ENCODE data around the gene TTI1. TPM values are rescaled to one million over a fixed set of nuclear protein-coding genes. Genes with fewer than 3 reads are reported as not detected.

Gene TTI1
- total and polyA plus RNA-seq, 2 donors (not counting 1 experiment from before 2014, with no cell fraction given) = 13.9 to 33.9 TPM

DNA sequence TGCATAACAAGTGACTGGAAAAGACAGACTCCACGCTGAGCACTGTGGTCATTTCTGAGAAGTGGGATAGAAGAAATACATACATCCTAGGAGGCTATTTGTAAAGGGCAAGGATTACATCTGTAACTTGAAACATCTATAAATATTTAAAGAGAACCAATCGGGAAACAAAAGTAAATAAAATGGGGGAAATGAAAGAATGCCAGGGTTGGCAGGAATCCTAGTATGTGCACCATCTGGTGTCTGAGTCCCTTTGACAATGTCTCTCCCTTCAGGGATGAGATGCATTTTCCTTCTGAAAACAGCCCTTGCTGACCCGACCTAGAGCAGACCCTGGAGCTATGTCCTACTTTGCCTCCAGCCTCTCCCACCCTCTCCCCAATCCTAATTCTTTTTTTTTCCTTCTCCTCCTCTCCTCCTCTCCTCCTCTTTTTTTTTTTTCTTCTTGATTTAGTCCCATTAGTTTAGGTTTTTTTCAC is 77.1 kb downstream of the TTI1 start:
- H3K27me3 ChIP-seq (replicated peaks in 1 of 4; ENCODE audit: control extremely low read depth in 1 of 4, control insufficient read depth in 3 of 4, insufficient read depth in 4 of 4, low read length in 3 of 4) = no peaks in the 10 kb centered on the region
- TF ChIP-seq, protein P1, sequence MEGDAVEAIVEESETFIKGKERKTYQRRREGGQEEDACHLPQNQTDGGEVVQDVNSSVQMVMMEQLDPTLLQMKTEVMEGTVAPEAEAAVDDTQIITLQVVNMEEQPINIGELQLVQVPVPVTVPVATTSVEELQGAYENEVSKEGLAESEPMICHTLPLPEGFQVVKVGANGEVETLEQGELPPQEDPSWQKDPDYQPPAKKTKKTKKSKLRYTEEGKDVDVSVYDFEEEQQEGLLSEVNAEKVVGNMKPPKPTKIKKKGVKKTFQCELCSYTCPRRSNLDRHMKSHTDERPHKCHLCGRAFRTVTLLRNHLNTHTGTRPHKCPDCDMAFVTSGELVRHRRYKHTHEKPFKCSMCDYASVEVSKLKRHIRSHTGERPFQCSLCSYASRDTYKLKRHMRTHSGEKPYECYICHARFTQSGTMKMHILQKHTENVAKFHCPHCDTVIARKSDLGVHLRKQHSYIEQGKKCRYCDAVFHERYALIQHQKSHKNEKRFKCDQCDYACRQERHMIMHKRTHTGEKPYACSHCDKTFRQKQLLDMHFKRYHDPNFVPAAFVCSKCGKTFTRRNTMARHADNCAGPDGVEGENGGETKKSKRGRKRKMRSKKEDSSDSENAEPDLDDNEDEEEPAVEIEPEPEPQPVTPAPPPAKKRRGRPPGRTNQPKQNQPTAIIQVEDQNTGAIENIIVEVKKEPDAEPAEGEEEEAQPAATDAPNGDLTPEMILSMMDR (IDR thresholded peaks at IDR 0.05) = no peak
- TF ChIP-seq EZH2 (IDR thresholded peaks at IDR 0.05; ENCODE audit: borderline replicate concordance, insufficient read depth, low read depth, low read length, poor library complexity, severe bottlenecking) = no peak
- H3K4me1 ChIP-seq (ENCODE audit: control insufficient read depth in 2 of 2, insufficient read depth in 2 of 2, low read length in 2 of 2) = no peaks in the 10 kb centered on the region
- intact Hi-C loops (cut with micrococcal nuclease) = no loop called here
- no peak overlapping the region for H2AFZ ChIP-seq (ENCODE audit: insufficient read depth, low read depth, low read length, poor library complexity, severe bottlenecking)
- H4K20me1 ChIP-seq (ENCODE audit: control insufficient read depth, insufficient read depth, low read length, poor library complexity, severe bottlenecking) = no peaks in the 10 kb centered on the region
- no peaks in the 10 kb centered on the region for H3K9me3 ChIP-seq (ENCODE audit: control extremely low read depth in 1 of 3, control insufficient read depth in 2 of 3, insufficient read depth in 1 of 3, low read length in 2 of 3)
- H3K27ac ChIP-seq (ENCODE audit: low read length in 2 of 2) = no peak overlapping the region
- CTCF ChIA-PET = no interaction called here
- H3K27me3 Mint-ChIP-seq = peaks cover 13% of the 10 kb centered on the region
- no peaks in the 10 kb centered on the region for H3K36me3 ChIP-seq (replicated peaks in 1 of 2; ENCODE audit: control extremely low read depth in 1 of 2, control insufficient read depth in 1 of 2, extremely low read depth in 1 of 2, insufficient read depth in 2 of 2, low read length in 1 of 2)
- H3K27ac Mint-ChIP-seq = no peak overlapping the region
- ATAC-seq (ENCODE audit: low read depth) (no peak), DNase-seq (no peak)
- H3K4me1 Mint-ChIP-seq = no peaks in the 10 kb centered on the region
- no peak overlapping the region for H3K4me2 ChIP-seq (replicated peaks; ENCODE audit: low read depth, low read length, poor library complexity, severe bottlenecking)
- H3K4me3 ChIP-seq (ENCODE audit: control extremely low read depth in 1 of 5, extremely low read depth in 1 of 5, insufficient read depth in 1 of 5, low read depth in 2 of 5, low read length in 4 of 5) = no peak overlapping the region
- WGBS (ENCODE audit: insufficient coverage) = 60% methylated on average over 1 of the region's 3 CpGs
- no peak overlapping the region for H3K9ac ChIP-seq (ENCODE audit: low read length)
- H3K79me2 ChIP-seq (ENCODE audit: control insufficient read depth, insufficient read depth, low read length) = no peaks in the 10 kb centered on the region
- H3K4me3 Mint-ChIP-seq = no peak overlapping the region
- POLR2A ChIA-PET = interaction anchor here (0.7 kb wide), 1 partner anchor 246 kb away, joined by 5 read pairs; no protein-coding TSS in a partner anchor
- H3K9me3 Mint-ChIP-seq (ENCODE audit: insufficient read depth) = peaks cover 3% of the 10 kb centered on the region

DNA sequence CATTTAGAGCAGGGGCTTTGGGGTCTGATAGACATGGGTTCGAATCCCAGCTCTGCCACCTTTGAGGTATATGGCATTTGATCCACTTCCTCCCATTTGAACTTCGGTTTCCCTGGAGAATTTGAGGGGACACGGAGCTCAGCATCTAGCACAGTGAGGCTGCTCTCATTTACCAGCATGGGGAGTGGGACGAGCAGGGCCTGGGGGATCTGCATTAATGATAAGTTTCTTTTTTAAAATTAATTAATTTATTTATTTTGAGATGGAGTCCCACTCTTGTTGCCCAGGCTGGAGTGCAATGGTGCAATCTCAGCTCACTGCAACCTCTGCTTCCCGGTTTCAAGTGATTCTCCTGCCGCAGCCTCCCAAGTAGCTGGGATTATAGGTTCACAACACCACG is 77.7 kb downstream of the TTI1 start:
- peaks cover 13% of the 10 kb centered on the region for H3K27me3 Mint-ChIP-seq
- no peaks in the 10 kb centered on the region for H3K4me1 Mint-ChIP-seq
- Histone ChIP-seq H3K9me3 (ENCODE audit: control extremely low read depth in 1 of 3, control insufficient read depth in 2 of 3, insufficient read depth in 1 of 3, low read length in 2 of 3) (no peaks in the 10 kb centered on the region), H3K27me3 (replicated peaks in 1 of 4; ENCODE audit: control extremely low read depth in 1 of 4, control insufficient read depth in 3 of 4, insufficient read depth in 4 of 4, low read length in 3 of 4) (no peaks in the 10 kb centered on the region), H3K4me3 (ENCODE audit: control extremely low read depth in 1 of 5, extremely low read depth in 1 of 5, insufficient read depth in 1 of 5, low read depth in 2 of 5, low read length in 4 of 5) (no peak overlapping the region), H3K27ac (ENCODE audit: low read length in 2 of 2) (no peak overlapping the region), H3K4me1 (ENCODE audit: control insufficient read depth in 2 of 2, insufficient read depth in 2 of 2, low read length in 2 of 2) (no peaks in the 10 kb centered on the region), H3K9ac (ENCODE audit: low read length) (no peak overlapping the region), H3K36me3 (replicated peaks in 1 of 2; ENCODE audit: control extremely low read depth in 1 of 2, control insufficient read depth in 1 of 2, extremely low read depth in 1 of 2, insufficient read depth in 2 of 2, low read length in 1 of 2) (no peaks in the 10 kb centered on the region), H4K20me1 (ENCODE audit: control insufficient read depth, insufficient read depth, low read length, poor library complexity, severe bottlenecking) (no peaks in the 10 kb centered on the region), H3K4me2 (replicated peaks; ENCODE audit: low read depth, low read length, poor library complexity, severe bottlenecking) (no peak overlapping the region), H2AFZ (ENCODE audit: insufficient read depth, low read depth, low read length, poor library complexity, severe bottlenecking) (no peak overlapping the region), H3K79me2 (ENCODE audit: control insufficient read depth, insufficient read depth, low read length) (no peaks in the 10 kb centered on the region)
- H3K4me3 Mint-ChIP-seq = no peak overlapping the region
- ChIA-PET CTCF (no interaction called here), POLR2A (no interaction called here)
- no peak overlapping the region for H3K27ac Mint-ChIP-seq
- DNase-seq (no peak), ATAC-seq (ENCODE audit: low read depth) (no peak)
- TF ChIP-seq EZH2 (IDR thresholded peaks at IDR 0.05; ENCODE audit: borderline replicate concordance, insufficient read depth, low read depth, low read length, poor library complexity, severe bottlenecking) = no peak
- TF ChIP-seq, protein P1 (IDR thresholded peaks at IDR 0.05) = no peak
- 85% methylated on average over 4 of the region's 7 CpGs for WGBS (ENCODE audit: insufficient coverage)
- intact Hi-C loops (cut with micrococcal nuclease) = no loop called here
- H3K9me3 Mint-ChIP-seq (ENCODE audit: insufficient read depth) = no peaks in the 10 kb centered on the region

Data from B cell (primary cell).